RWPE2 (cell line): ENCODE results near the gene NOC4L.

Experiments used
- ATAC-seq: fragments of 200-7000 bp; cut with Tn5 transposase; 3 replicates; pipeline ENCODE4 v1.9.1; 2021; ENCODE audit warnings: low read depth
- DNase-seq: peaks from one replicate; pipeline ENCODE4 v3.0.0-alpha.2; 2020; ENCODE audit warnings: low spot score
- H3K27ac ChIP-seq: fragments of 450-650 bp; 2 replicates; pipeline ENCODE4 v1.5.1; 2017; ENCODE audit warnings: mild to moderate bottlenecking; ENCODE audit not compliant: poor library complexity, severe bottlenecking
- H3K27me3 ChIP-seq: fragments of 250-450 bp; sonication (Bioruptor Pico); 2 replicates; pipeline ENCODE4 v1.5.1; 2021; ENCODE audit warnings: mild to moderate bottlenecking, moderate library complexity; ENCODE audit not compliant: insufficient read depth, poor library complexity, severe bottlenecking
- H3K36me3 ChIP-seq: fragments of 250-450 bp; sonication (Bioruptor Pico); 2 replicates; pipeline ENCODE4 v1.5.1; 2020; ENCODE audit warnings: low read depth, mild to moderate bottlenecking, moderate library complexity
- H3K4me1 ChIP-seq: fragments of 250-450 bp; sonication (Bioruptor Pico); 2 replicates; pipeline ENCODE4 v1.5.1; 2021; ENCODE audit warnings: mild to moderate bottlenecking, moderate library complexity; ENCODE audit not compliant: insufficient read depth, poor library complexity, severe bottlenecking
- H3K4me3 ChIP-seq: fragments of 250-450 bp; sonication (Bioruptor Pico); 2 replicates; pipeline ENCODE4 v1.5.1; 2021; ENCODE audit warnings: mild to moderate bottlenecking, moderate library complexity; ENCODE audit not compliant: severe bottlenecking
- H3K9me3 ChIP-seq: fragments of 250-450 bp; sonication (Bioruptor Pico); 2 replicates; pipeline ENCODE4 v1.5.1; 2021; ENCODE audit warnings: mild to moderate bottlenecking, moderate library complexity; ENCODE audit not compliant: severe bottlenecking
- CTCF ChIP-seq: fragments of 450-650 bp; IDR thresholded peaks from one replicate; pipeline ENCODE4 v1.5.1; 2017; ENCODE audit warnings: mild to moderate bottlenecking, moderate library complexity; ENCODE audit not compliant: poor library complexity, severe bottlenecking

Gene NOC4L

GRCh38 chr12:132166801-132167591 is 22.7 kb downstream of the NOC4L start:
- Histone ChIP-seq H3K9me3 (no peaks in the 10 kb centered on the region), H3K27ac (no peak overlapping the region), H3K4me1 (peaks cover 5% of the 10 kb centered on the region), H3K36me3 (no peaks in the 10 kb centered on the region), H3K27me3 (peaks cover 21% of the 10 kb centered on the region), H3K4me3 (no peak overlapping the region)
- ATAC-seq (no peak), DNase-seq (no peak)
- TF ChIP-seq CTCF: no peak

- TF ChIP-seq CTCF: no peak
- DNase-seq: no peak
- no peak for ATAC-seq
- H3K27ac ChIP-seq: no peak overlapping the region
- H3K27me3 ChIP-seq: peaks cover 29% of the 10 kb centered on the region
- no peaks in the 10 kb centered on the region for H3K36me3 ChIP-seq
- H3K9me3 ChIP-seq: no peaks in the 10 kb centered on the region
- no peak overlapping the region for H3K4me3 ChIP-seq
- peaks cover 5% of the 10 kb centered on the region for H3K4me1 ChIP-seq
These were observed 23.5 kb downstream of the NOC4L start for GRCh38 chr12:132167611-132168310.

- no peak for TF ChIP-seq CTCF
- peak; percentile 44 for DNase-seq
- Histone ChIP-seq H3K36me3 (no peaks in the 10 kb centered on the region), H3K4me3 (no peak overlapping the region), H3K4me1 (peaks cover 5% of the 10 kb centered on the region), H3K27ac (no peak overlapping the region), H3K27me3 (peaks cover 36% of the 10 kb centered on the region), H3K9me3 (no peaks in the 10 kb centered on the region)
- no peak for ATAC-seq
These were observed 24.2 kb downstream of the NOC4L start for GRCh38 chr12:132168311-132169031.

- no peak overlapping the region for H3K4me3 ChIP-seq
- no peaks in the 10 kb centered on the region for H3K36me3 ChIP-seq
- no peak overlapping the region for H3K27ac ChIP-seq
These were observed 25.1 kb downstream of the NOC4L start for GRCh38 chr12:132169376-132169775.

More at GRCh38 chr12:132169376-132169775, 25.1 kb downstream of the NOC4L start:
- ATAC-seq: no peak
- DNase-seq: peak; percentile 61
- H3K4me1 ChIP-seq: peaks cover 5% of the 10 kb centered on the region
- TF ChIP-seq CTCF: no peak
- no peaks in the 10 kb centered on the region for H3K9me3 ChIP-seq
- peaks cover 44% of the 10 kb centered on the region for H3K27me3 ChIP-seq
